ENCODE results near the gene ARL2BP. TPM values are rescaled to one million over a fixed set of nuclear protein-coding genes. Genes with fewer than 3 reads are reported as not detected.

ARL2BP gene
- total RNA-seq, 1 experiment from 2014 or later, result 10.6 TPM

DNA sequence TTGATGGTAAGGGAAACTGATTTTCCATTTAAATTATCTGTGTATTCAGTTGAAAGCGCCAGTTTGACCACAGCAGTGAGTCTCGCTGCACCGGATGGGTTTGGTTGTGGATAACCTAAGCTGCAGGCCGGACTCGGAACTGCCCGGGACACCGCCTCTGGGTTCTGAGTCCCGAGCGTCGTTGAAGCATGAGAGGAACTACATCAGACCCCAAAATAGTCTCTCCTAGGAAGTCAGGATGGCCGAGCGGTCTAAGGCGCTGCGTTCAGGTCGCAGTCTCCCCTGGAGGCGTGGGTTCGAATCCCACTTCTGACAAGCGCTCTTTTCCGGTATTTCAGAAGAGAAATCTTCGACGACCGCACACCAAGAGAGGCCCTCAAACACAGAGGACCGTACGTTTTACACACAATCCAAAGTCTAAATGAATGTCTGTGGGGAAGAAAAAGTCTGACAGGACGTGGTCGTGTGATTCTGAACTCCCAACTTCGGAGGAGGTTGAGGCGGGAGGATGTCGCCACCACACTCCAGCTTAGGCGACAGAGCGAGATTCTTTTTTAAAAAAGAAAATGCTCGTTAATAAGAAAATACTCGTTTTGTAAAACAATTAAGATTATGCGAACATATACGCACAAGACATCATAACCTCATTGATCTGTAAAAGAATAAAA, 54.8 kb downstream of the ARL2BP start:
- Mint-ChIP-seq H3K4me3 (no peak overlapping the region), H3K9me3 (no peaks in the 10 kb centered on the region), H3K36me3 (no peaks in the 10 kb centered on the region), H3K27ac (no peak overlapping the region), H3K4me1 (peaks cover 16% of the 10 kb centered on the region), H3K27me3 (ENCODE audit: low read depth) (peaks cover 13% of the 10 kb centered on the region)
- ChIA-PET POLR2A (interaction anchor here (0.7 to 1.6 kb wide), 3 partner anchors 10 to 54 kb away, joined by 3 to 5 read pairs (median 3); no protein-coding TSS in a partner anchor), CTCF (interaction anchor here (0.8 to 10.4 kb wide), 18 partner anchors 11 to 336 kb away, joined by 3 to 259 read pairs (median 4); partner anchors contain the start of genes ARL2BP, CIAPIN1, COQ9 and CPNE2)
- ATAC-seq (peak; percentile 75), DNase-seq (ENCODE audit: low spot score) (peak; percentile 89)
- TF ChIP-seq, protein P1, sequence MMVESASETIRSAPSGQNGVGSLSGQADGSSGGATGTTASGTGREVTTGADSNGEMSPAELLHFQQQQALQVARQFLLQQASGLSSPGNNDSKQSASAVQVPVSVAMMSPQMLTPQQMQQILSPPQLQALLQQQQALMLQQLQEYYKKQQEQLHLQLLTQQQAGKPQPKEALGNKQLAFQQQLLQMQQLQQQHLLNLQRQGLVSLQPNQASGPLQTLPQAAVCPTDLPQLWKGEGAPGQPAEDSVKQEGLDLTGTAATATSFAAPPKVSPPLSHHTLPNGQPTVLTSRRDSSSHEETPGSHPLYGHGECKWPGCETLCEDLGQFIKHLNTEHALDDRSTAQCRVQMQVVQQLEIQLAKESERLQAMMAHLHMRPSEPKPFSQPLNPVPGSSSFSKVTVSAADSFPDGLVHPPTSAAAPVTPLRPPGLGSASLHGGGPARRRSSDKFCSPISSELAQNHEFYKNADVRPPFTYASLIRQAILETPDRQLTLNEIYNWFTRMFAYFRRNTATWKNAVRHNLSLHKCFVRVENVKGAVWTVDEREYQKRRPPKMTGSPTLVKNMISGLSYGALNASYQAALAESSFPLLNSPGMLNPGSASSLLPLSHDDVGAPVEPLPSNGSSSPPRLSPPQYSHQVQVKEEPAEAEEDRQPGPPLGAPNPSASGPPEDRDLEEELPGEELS (CRISPR knock-in tag; IDR thresholded peaks at IDR 0.05), result no peak
- TF ChIP-seq SMAD3 (CRISPR knock-in tag; IDR thresholded peaks at IDR 0.05; ENCODE audit: borderline replicate concordance) (no peak), E2F1 (CRISPR knock-in tag; IDR thresholded peaks at IDR 0.05) (no peak), ZNF263 (CRISPR knock-in tag; IDR thresholded peaks at IDR 0.05; ENCODE audit: low read depth) (no peak), ZNF219 (CRISPR knock-in tag; IDR thresholded peaks at IDR 0.05; ENCODE audit: borderline replicate concordance) (no peak), PRRX2 (CRISPR knock-in tag; IDR thresholded peaks at IDR 0.05) (peak; percentile 92), JAZF1 (CRISPR knock-in tag; IDR thresholded peaks at IDR 0.05) (no peak), EMX1 (CRISPR knock-in tag; IDR thresholded peaks at IDR 0.05) (peak; percentile 92), ATF6 (CRISPR knock-in tag; IDR thresholded peaks at IDR 0.05) (no peak), MYBL2 (CRISPR knock-in tag; IDR thresholded peaks at IDR 0.05) (0 out of 2 replicates have a peak, but pooled peaks have one; percentile 51), ZNF416 (CRISPR knock-in tag; IDR thresholded peaks at IDR 0.05) (0 out of 2 replicates have a peak, but pooled peaks have one; percentile 26), CREB1 (CRISPR knock-in tag; IDR thresholded peaks at IDR 0.05) (no peak), FOXP1 (CRISPR knock-in tag; IDR thresholded peaks at IDR 0.05; ENCODE audit: borderline replicate concordance) (no peak), GTF2I (CRISPR knock-in tag; conservative IDR thresholded peaks at IDR 0.05) (0 out of 2 replicates have a peak, but pooled peaks have one; percentile 21), GABPB1 (CRISPR knock-in tag; IDR thresholded peaks at IDR 0.05) (peak; percentile 42; the same call in 1 of the 2 replicates), GRHL2 (CRISPR knock-in tag; IDR thresholded peaks at IDR 0.05; ENCODE audit: insufficient replicate concordance, severe bottlenecking) (no peak), ZNF671 (CRISPR knock-in tag; IDR thresholded peaks at IDR 0.05) (peak; percentile 34; the same call in 1 of the 2 replicates), OVOL2 (CRISPR knock-in tag; IDR thresholded peaks at IDR 0.05; ENCODE audit: borderline replicate concordance) (no peak), MLX (CRISPR knock-in tag; IDR thresholded peaks at IDR 0.05) (no peak)
- TF ChIP-seq, protein P2, sequence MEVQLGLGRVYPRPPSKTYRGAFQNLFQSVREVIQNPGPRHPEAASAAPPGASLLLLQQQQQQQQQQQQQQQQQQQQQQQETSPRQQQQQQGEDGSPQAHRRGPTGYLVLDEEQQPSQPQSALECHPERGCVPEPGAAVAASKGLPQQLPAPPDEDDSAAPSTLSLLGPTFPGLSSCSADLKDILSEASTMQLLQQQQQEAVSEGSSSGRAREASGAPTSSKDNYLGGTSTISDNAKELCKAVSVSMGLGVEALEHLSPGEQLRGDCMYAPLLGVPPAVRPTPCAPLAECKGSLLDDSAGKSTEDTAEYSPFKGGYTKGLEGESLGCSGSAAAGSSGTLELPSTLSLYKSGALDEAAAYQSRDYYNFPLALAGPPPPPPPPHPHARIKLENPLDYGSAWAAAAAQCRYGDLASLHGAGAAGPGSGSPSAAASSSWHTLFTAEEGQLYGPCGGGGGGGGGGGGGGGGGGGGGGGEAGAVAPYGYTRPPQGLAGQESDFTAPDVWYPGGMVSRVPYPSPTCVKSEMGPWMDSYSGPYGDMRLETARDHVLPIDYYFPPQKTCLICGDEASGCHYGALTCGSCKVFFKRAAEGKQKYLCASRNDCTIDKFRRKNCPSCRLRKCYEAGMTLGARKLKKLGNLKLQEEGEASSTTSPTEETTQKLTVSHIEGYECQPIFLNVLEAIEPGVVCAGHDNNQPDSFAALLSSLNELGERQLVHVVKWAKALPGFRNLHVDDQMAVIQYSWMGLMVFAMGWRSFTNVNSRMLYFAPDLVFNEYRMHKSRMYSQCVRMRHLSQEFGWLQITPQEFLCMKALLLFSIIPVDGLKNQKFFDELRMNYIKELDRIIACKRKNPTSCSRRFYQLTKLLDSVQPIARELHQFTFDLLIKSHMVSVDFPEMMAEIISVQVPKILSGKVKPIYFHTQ (CRISPR knock-in tag; IDR thresholded peaks at IDR 0.05), result peak; percentile 82
- TF ChIP-seq, protein P3, sequence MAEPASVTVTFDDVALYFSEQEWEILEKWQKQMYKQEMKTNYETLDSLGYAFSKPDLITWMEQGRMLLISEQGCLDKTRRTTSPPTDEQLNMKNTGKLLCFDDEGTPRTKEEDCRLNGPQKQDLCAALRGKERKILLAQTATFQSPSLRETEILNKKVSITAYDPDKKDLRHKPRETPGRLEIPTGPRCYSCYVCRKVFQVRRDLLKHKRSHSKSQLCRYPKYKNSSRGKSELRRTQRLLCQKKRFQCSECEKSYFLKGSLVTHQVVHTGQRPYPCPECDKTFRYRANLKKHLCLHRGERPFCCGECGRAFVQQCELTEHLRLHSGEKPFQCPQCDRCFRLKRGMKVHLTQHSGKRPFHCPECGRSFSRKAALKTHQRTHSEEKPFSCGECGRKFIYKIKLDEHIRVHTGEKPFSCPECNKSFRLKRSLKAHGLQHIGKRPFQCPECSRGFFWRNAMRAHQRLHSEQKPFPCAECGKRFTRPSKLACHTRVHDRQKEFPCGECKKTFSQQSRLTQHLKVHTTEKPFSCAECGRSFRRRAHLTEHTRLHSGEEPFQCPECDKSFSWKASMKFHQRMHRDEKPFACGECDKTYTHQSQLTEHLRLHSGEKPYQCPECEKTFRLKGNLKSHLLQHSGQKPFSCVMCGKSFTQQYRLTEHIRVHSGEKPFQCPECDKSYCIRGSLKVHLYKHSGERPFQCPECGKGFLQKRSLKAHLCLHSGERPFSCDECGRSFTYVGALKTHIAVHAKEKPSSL (CRISPR knock-in tag; conservative IDR thresholded peaks at IDR 0.05), result no peak
- TF ChIP-seq, protein P4, sequence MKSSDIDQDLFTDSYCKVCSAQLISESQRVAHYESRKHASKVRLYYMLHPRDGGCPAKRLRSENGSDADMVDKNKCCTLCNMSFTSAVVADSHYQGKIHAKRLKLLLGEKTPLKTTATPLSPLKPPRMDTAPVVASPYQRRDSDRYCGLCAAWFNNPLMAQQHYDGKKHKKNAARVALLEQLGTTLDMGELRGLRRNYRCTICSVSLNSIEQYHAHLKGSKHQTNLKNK (CRISPR knock-in tag; IDR thresholded peaks at IDR 0.05), result 0 out of 2 replicates have a peak, but pooled peaks have one; percentile 8
- TF ChIP-seq, protein P5, sequence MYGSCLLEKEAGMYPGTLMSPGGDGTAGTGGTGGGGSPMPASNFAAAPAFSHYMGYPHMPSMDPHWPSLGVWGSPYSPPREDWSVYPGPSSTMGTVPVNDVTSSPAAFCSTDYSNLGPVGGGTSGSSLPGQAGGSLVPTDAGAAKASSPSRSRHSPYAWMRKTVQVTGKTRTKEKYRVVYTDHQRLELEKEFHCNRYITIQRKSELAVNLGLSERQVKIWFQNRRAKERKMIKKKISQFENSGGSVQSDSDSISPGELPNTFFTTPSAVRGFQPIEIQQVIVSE (CRISPR knock-in tag; IDR thresholded peaks at IDR 0.05; ENCODE audit: borderline replicate concordance), result no peak; the same call in 1 of the 2 replicates
- TF ChIP-seq, protein P6, sequence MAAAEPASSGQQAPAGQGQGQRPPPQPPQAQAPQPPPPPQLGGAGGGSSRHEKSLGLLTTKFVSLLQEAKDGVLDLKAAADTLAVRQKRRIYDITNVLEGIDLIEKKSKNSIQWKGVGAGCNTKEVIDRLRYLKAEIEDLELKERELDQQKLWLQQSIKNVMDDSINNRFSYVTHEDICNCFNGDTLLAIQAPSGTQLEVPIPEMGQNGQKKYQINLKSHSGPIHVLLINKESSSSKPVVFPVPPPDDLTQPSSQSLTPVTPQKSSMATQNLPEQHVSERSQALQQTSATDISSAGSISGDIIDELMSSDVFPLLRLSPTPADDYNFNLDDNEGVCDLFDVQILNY (CRISPR knock-in tag; IDR thresholded peaks at IDR 0.05), result no peak

All from WTC11 (cell line).